ENCODE results near the gene IGSF8. TPM values are rescaled to one million over a fixed set of nuclear protein-coding genes. Genes with fewer than 3 reads are reported as not detected.

Gene IGSF8
- total RNA-seq, 2 donors from 2014 or later: 53.6 to 60.2 TPM

DNA sequence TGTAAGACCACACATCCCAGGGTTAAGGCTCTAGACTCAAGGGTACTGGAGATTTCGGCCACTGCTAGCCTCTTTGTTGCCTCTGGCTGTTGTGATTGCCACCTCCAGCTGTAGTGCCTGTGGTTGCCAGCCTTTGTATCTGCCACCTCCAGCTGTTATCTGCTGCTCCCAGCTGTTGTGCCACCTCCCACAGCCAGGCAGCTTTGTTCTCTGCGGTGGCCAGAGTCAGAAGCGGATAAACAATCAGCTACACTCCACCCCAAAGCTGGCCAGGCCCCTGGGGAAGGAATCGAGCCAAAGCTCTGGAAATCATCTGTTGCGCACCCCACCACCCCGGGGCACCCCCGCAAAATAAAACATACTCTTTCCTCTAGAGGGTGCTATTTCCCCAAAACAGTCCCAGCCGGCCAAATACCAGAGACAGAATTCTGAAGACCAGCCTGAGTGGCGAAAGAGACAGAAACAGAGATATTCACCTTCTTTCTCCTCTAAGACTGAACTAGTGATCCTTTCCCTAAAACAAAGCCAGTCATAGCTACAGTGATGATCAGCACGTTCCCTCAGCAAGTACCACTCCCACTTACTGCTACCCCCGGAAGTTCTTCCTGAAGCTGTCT lies 51.8 kb downstream of the IGSF8 start:
- no peaks in the 10 kb centered on the region for H3K36me3 ChIP-seq
- no peak overlapping the region for H3K4me3 ChIP-seq
- peak overlapping the region in 1 of 2 donors; percentile 26 for H3K9ac ChIP-seq (ENCODE audit: low read depth in 2 of 2, low read length in 2 of 2)
- peak; percentile 61 for TF ChIP-seq CTCF (IDR thresholded peaks at IDR 0.05)
- H3K4me1 ChIP-seq: no peaks in the 10 kb centered on the region
- no peaks in the 10 kb centered on the region for H3K27me3 ChIP-seq
- intact Hi-C loops (cut with DNase I): loop anchor here (5.0 kb wide), 1 partner anchor 36 kb away; the partner anchor contains the start of gene KCNJ9
- no peak overlapping the region for H3K27ac ChIP-seq
- DNase-seq: peak; percentile 32
- H3K9me3 ChIP-seq: no peaks in the 10 kb centered on the region

DNA sequence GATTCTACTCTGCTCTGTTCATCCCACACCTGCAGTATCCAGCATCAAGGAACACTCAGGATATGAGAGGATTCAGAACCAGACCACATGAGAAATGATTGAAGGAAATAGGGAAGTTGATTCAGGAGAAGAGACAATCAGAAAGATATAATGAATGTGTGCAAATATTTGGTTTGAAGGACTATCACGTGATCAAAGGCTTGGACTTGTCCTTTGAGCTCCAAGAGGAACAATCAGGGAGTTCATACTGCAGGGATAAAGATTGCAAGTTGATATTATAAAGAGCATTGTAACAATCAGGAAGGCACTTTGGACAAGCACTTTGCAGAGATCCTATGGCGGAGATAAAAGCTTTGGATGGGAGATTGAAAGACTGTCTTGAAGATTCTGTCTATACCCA lies 52.8 kb downstream of the IGSF8 start:
- no peak overlapping the region for H3K4me3 ChIP-seq
- H3K36me3 ChIP-seq: no peaks in the 10 kb centered on the region
- no peaks in the 10 kb centered on the region for H3K27me3 ChIP-seq
- H3K9me3 ChIP-seq: no peaks in the 10 kb centered on the region
- DNase-seq: no peak
- no peak for TF ChIP-seq CTCF (IDR thresholded peaks at IDR 0.05)
- H3K27ac ChIP-seq: no peak overlapping the region
- H3K9ac ChIP-seq (ENCODE audit: low read depth in 2 of 2, low read length in 2 of 2): no peak overlapping the region
- H3K4me1 ChIP-seq: no peaks in the 10 kb centered on the region
- intact Hi-C loops (cut with DNase I): loop anchor here (5.0 kb wide), 1 partner anchor 37 kb away; the partner anchor contains the start of gene KCNJ9

DNA sequence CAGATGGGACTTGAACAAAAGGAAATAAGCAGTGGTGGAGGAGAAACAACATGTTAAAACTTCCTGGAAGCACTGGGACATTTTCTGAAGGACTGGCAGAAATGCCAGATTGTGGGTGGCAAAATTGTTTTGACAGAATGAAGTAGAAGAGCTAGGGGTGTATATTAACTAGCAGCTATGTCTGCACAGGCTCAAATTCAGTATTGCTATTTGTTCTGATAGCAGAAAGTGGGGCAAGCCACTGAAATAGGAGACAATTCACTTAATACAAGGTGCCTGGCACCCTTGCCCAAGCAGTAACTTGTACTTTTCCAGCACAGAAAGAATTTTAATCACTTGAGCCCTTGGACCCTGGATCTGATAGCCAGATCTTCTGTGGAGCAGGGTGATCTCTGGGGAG lies 54.9 kb downstream of the IGSF8 start:
- intact Hi-C loops (cut with DNase I): no loop called here
- Histone ChIP-seq H3K27me3 (no peaks in the 10 kb centered on the region), H3K4me3 (no peak overlapping the region), H3K4me1 (no peaks in the 10 kb centered on the region), H3K9me3 (no peaks in the 10 kb centered on the region), H3K27ac (no peak overlapping the region), H3K36me3 (no peaks in the 10 kb centered on the region), H3K9ac (ENCODE audit: low read depth in 2 of 2, low read length in 2 of 2) (no peak overlapping the region)
- TF ChIP-seq CTCF (IDR thresholded peaks at IDR 0.05): no peak
- DNase-seq: no peak

Other genes with a start within 250 kb of the IGSF8 start
- gene VSIG8, start 236.0 kb downstream of the IGSF8 start, total RNA-seq: not detected
- under 1 TPM in 1 of 2 donors, not detected in 1; 0.30 TPM for gene CFAP45, start 198.5 kb downstream of the IGSF8 start, total RNA-seq
- gene TAGLN2, start 173.1 kb downstream of the IGSF8 start, total RNA-seq: 100 to 1,000 TPM; 354 to 515 TPM
- gene IGSF9, start 153.0 kb downstream of the IGSF8 start, total RNA-seq: 10 to 100 TPM; 14.1 to 41.8 TPM
- not detected for gene SLAMF9, start 144.4 kb downstream of the IGSF8 start, total RNA-seq
- gene PIGM, start 66.6 kb downstream of the IGSF8 start, total RNA-seq: 1 to 10 TPM; 4.0 to 6.2 TPM
- gene KCNJ10, start 28.5 kb downstream of the IGSF8 start, total RNA-seq: under 1 TPM in 1 of 2 donors, not detected in 1; 0.29 TPM
- under 1 TPM; 0.11 to 0.30 TPM for gene KCNJ9, start 17.1 kb downstream of the IGSF8 start, total RNA-seq
- 1 to 10 TPM; 1.5 to 6.1 TPM for gene ATP1A2, start 17.1 kb upstream of the IGSF8 start, total RNA-seq
- gene ATP1A4, start 53.0 kb upstream of the IGSF8 start, total RNA-seq: not detected
- not detected for gene CASQ1, start 92.0 kb upstream of the IGSF8 start, total RNA-seq
- gene PEA15, start 106.8 kb upstream of the IGSF8 start, total RNA-seq: 10 to 100 TPM; 33.0 to 48.3 TPM
- gene DCAF8, start 163.9 kb upstream of the IGSF8 start, total RNA-seq: 10 to 100 TPM; 72.0 to 86.1 TPM
- gene PEX19, start 186.5 kb upstream of the IGSF8 start, total RNA-seq: 10 to 100 TPM; 43.2 to 59.3 TPM
- gene COPA, start 244.6 kb upstream of the IGSF8 start, total RNA-seq: 100 to 1,000 TPM; 154 to 163 TPM
- 10 to 100 TPM; 83.5 to 88.0 TPM for gene NCSTN, start 244.8 kb upstream of the IGSF8 start, total RNA-seq

Measured in colonic mucosa (tissue), 4 donors.